ENCODE data around the gene SETMAR.
"Not testable (repeated sequence)": the region's sequence is repeated elsewhere in the genome, so short reads cannot be mapped to it uniquely, and the experiment has no call there.

The SETMAR gene

DNA sequence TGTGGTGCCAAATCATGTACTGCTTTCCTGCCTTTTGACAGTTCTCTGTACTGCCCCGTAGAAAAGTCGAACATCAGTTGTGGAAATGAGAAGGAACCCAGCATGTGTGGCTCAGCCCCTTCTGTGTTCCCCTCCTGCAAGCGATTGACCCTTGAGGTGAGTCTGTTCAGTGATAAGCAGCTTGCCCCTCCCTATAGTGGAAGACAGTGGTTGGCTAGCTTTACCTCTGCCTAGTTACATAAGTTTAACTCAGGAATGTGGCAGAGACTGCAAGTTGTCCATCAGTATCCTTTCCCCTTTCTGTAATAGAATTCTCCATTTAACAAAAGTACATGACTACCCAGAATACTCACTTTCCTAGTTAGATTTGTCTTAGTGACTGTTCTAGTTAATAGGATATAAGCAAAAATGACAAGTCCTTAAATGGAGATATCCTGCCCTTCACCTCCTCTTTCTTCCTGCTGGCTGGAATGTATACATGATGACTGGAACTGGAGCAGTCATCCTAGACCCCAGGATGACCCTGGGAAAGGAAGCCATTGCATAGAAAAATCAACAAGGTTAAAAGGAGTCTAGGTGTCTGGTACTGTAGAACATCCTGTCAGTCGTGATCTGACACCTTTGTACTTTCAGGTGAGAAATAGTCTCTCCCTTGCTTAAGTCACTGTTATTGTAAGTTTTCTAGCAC, 10.6 kb downstream of the SETMAR start:
- no peak for DNase-seq (ENCODE audit: low read depth in 2 of 2)

- no peak for DNase-seq (ENCODE audit: low read depth in 2 of 2)
Measured at GRCh38 chr3:4314688-4315087, 11.5 kb downstream of the SETMAR start.

DNA sequence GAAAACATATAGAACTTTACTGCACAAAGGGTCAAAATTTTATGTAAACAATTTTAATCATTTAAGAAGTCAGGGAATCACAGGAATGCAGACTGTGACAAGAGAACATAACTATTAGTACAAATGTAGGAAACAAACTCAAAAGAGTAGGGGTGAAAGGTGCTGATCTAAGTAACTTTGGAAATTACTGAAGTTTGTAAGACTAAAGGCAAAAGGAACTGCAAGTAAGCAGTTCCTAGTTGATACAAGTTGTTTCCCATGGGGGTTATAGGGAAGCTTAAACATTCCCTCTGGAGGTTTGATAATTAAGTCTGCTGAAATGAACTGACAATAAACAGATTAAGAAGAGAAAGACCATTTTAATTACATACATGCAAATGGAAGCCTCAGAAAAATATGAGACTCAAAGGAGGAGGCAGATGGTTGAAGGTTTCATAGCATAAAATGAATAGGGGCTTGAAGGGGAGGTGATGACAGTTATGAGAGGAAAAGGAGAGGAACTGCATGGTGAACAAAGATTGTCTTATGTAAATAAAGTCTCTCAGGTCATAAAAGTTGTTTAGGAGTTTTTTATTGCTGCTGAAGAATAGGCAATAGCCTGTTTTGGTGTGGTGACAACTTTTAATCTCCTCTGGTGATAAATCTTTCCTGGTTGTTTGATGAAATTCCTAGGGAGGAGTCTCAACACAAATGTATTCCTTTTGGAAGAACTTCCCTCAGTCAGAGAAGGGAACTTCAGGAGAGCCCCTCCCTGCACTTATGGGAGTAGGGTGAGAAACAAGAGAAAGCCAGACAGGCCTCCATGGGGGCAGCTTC, 17.1 kb downstream of the SETMAR start:
- DNase-seq (ENCODE audit: low read depth in 2 of 2): no peak

DNA sequence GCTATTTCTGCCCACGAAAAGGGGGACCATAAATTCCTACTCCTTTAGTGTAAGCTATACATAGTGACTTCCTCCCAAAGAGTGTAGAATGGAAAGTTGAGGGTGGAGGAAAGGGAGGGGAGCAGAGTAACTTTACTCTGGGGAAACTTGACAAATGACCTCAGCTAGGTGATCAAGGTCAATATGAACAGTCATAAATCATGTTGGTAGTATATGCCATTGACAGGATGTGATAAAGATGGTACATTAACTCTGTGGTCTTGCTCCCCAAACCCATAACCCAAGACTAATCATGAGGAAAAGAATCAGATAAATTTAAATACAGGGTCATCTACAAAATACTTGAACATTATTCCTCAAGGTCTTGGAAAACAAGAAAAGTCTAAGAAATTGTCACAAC, 18.6 kb downstream of the SETMAR start:
- no peak for DNase-seq (ENCODE audit: low read depth in 2 of 2)

- no peak for DNase-seq (ENCODE audit: low read depth in 2 of 2)
Measured at GRCh38 chr3:4322635-4323034, 19.5 kb downstream of the SETMAR start.

DNA sequence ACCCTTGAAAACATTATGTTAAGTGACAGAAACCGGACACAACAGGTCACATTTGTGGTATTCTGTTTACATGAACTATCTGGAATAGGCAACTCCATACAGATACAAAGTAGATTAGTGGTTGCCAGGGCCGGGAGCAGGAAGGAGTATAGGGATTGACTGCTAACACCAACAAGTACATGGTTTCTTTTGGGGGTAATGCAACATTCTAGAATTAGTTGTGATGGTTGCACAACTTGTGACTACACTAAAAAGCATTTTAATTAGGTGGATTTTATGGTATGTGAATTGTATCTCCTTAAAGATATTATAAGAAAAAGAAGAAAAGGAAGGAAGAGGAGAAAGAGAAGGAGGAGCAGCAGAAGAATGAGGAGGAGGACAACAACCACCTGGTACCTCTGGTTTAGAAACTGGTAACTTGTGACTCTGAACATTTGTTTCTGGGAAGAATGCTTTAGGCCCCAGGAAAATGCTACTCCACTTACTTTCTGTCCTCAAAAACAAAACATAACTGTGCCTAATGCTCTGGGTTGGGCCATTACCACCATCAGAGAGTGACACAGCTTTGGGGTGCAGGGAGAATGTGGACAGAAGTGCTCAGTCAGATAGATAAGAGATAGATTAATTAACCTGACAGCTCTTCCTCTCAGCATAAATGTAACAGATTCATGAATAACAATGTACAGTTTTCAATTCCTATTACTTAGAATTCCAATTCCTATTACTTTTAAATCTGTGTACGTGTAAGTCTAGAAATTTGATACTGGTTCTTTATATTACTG, 20.3 kb downstream of the SETMAR start:
- DNase-seq (ENCODE audit: low read depth in 2 of 2): no peak

- DNase-seq (ENCODE audit: low read depth in 2 of 2): no peak
Measured at GRCh38 chr3:4326868-4327267, 23.7 kb downstream of the SETMAR start.

- DNase-seq (ENCODE audit: low read depth in 2 of 2): not testable (repeated sequence)
Measured at GRCh38 chr3:4329806-4330205, 26.6 kb downstream of the SETMAR start.

GRCh38 chr3:4332111-4332510, 28.9 kb downstream of the SETMAR start:
- DNase-seq (ENCODE audit: low read depth in 2 of 2): no peak

DNA sequence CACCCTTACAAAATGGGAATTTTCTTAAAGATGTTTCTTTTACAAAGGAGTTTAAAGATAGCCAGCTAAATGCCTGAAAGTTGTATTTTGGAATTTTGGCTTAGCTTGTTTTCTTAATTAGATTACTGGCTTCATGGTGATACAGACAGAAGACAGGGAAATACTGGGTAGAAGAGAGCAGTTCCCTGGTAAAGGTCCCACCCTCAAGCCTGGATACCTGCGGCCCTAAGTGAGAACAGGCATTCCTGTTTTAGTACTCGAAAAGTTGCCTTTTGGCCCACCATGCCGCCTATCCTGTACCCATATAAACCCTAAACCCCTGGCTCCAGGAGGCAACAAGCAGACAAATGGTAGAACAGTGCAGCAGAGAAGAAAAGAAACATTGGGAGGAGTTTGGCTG, 29.4 kb downstream of the SETMAR start:
- DNase-seq (ENCODE audit: low read depth in 2 of 2): no peak

- no peak for DNase-seq (ENCODE audit: low read depth in 2 of 2)
Measured at GRCh38 chr3:4332991-4333390, 29.8 kb downstream of the SETMAR start.

GRCh38 chr3:4334548-4334947, 31.4 kb downstream of the SETMAR start:
- no peak for DNase-seq (ENCODE audit: low read depth in 2 of 2)

DNA sequence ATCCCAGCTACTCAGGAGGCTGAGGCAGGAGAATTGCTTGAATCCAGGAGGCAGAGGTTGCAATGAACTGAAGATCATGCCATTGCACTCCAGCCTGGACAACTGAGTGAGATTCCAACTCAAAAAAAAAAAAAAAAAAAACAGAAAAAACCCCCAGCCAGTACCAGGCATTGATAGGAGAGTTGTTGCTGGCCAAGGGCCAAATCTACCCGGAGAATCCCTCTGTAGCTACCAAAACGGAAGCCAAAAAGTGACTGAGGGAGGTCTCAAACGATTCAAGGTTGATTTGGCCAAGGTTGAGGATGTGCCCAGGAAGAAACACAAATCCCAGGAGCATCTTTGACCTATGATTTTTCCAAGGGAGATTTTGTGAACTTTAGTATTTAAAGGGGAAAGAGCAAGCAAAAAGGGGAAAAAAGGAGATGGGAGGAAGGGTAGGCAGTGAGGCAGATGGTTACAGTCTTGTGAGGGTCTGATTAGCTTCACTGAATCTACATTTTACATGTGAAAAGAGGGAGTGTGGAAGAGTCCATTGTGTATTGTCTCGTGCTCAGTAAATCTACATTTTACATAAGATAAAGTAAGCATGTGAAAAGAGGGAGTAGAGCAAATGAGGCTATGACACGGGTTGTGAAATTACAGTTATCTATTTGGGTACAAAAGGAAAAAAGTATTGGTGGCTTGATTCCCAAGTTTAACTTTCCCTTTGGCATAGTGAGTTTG, 32.8 kb downstream of the SETMAR start:
- DNase-seq (ENCODE audit: low read depth in 2 of 2): no peak

- DNase-seq (ENCODE audit: low read depth in 2 of 2): no peak
Measured at GRCh38 chr3:4336850-4337546, 33.8 kb downstream of the SETMAR start.

- no peak for DNase-seq (ENCODE audit: low read depth in 2 of 2)
Measured at GRCh38 chr3:4338751-4339150, 35.6 kb downstream of the SETMAR start.

DNA sequence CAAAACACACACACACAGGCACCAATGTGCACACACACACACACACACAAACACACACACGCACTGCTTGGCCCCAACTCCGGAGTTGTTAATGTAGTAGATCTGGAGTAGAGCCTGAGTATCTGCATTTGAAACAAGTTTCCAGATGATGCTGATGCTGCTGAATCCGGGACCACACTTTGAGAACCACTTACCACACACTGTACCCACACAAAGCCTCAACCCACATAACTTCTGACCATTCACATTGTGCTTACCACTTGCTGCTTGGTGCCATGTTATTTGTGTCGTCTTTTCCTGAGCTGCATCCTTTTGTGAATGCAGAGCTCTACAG, 36.9 kb downstream of the SETMAR start:
- no peak for DNase-seq (ENCODE audit: low read depth in 2 of 2)

GRCh38 chr3:4340411-4341335, 37.5 kb downstream of the SETMAR start:
- DNase-seq (ENCODE audit: low read depth in 2 of 2): no peak

DNA sequence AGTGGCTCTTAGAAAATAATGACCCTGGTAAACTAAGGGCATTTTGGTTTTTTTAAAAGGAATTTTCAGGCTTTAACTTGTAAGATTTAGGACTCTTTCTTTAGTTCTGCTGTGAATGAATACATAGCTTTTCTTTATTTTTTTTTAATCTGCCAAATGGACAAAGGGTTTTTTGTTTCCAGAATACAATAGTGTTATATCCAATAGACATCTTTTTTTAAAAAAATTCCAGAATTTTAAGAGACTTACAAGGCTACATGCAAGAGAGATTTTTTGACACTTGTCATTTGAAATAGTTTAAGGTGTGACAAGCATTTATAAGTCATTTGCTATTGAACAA, 38.1 kb downstream of the SETMAR start:
- DNase-seq (ENCODE audit: low read depth in 2 of 2): no peak

GRCh38 chr3:4343258-4343657, 40.1 kb downstream of the SETMAR start:
- no peak for DNase-seq (ENCODE audit: low read depth in 2 of 2)

GRCh38 chr3:4350789-4351163, 47.6 kb downstream of the SETMAR start:
- DNase-seq (ENCODE audit: low read depth in 2 of 2): peak; percentile 12 to 15

Measured in stimulated activated CD8-positive, alpha-beta memory T cell treated with anti-CD3 and anti-CD28 coated beads, Interleukin-2, amount 100 ng/mL, for 1 hour (primary cell).